IMR-90 (cell line): Measurements from ENCODE around the gene TKFC.

Source experiments
- CTCF ChIP-seq: conservative IDR thresholded peaks from 2 replicates; pipeline ENCODE4 v1.5.1; 2012; ENCODE audit warnings: mild to moderate bottlenecking, low read depth, low read length, improper control_type of control experiment
- MAZ ChIP-seq: IDR thresholded peaks from 2 replicates; pipeline ENCODE4 v1.6.1; 2012; ENCODE audit warnings: low read depth, mild to moderate bottlenecking, low read length, improper control_type of control experiment, moderate library complexity, borderline replicate concordance
- MXI1 ChIP-seq: IDR thresholded peaks from 2 replicates; pipeline ENCODE4 v1.6.1; 2012; ENCODE audit warnings: low read depth, mild to moderate bottlenecking, low read length, moderate library complexity, borderline replicate concordance
- POLR2A ChIP-seq: IDR thresholded peaks from 2 replicates; pipeline ENCODE4 v1.6.1; 2012; ENCODE audit warnings: mild to moderate bottlenecking, low read depth, low read length
- RCOR1 ChIP-seq: IDR thresholded peaks from 2 replicates; pipeline ENCODE4 v1.6.1; 2012; ENCODE audit warnings: mild to moderate bottlenecking, low read length, improper control_type of control experiment; ENCODE audit not compliant: insufficient replicate concordance

GRCh38 chr11:61370349-61371005 lies 37.4 kb downstream of the TKFC start:
- no peak for TF ChIP-seq MXI1
- TF ChIP-seq CTCF, result no peak
- TF ChIP-seq POLR2A, result no peak
- TF ChIP-seq RCOR1, result no peak
- no peak for TF ChIP-seq MAZ
